Vagina (tissue), 2 donors: ENCODE measurements around the gene PTPRN2.

Experiments used
- CTCF ChIP-seq, 3 experiments: fragments of 450-650 bp in 2 of 3; fragments of 200-600 bp in 1 of 3; sonication (generic) in 1 of 3; IDR thresholded peaks; one replicate each; pipeline ENCODE4 v1.5.1; 2017 to 2019; ENCODE audit warnings: antibody characterized with exemption in 3 of 3, mild to moderate bottlenecking in 2 of 3, moderate library complexity in 2 of 3
- POLR2A ChIP-seq, 2 donors: fragments of 450-650 bp; IDR thresholded peaks; one replicate each; pipeline ENCODE4 v1.6.1; 2017; ENCODE audit warnings: antibody characterized with exemption in 2 of 2, mild to moderate bottlenecking in 2 of 2, moderate library complexity in 2 of 2
- POLR2AphosphoS5 ChIP-seq, 2 donors: sonication (generic); formaldehyde crosslinking; IDR thresholded peaks; one replicate each; pipeline ENCODE4 v1.9.0; 2017; ENCODE audit warnings: antibody characterized with exemption in 2 of 2, mild to moderate bottlenecking in 2 of 2, low read depth in 1 of 2; ENCODE audit not compliant: insufficient read depth in 1 of 2

DNA sequence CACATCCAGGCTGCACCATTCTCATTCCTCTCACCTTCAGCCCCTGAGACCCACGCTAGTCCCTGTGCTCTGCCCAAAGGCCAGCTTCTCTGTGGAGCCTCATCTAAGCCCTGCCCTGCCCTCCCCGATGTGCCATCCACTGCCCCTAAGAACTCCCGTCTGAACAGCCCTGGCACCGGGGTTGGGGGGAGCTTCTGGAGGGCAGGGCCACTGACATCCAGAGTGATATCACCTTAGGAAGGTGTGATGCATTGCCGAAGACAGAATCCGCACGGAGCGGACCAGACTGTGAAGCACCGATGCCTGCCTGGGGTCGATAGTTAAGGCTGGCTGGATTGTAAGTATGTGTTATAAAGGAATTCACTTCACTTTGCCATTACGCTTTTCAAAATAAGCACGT is 511.0 kb downstream of the PTPRN2 start:
- TF ChIP-seq CTCF (IDR thresholded peaks at IDR 0.05) (no peak), POLR2A (IDR thresholded peaks at IDR 0.05) (no peak), POLR2AphosphoS5 (IDR thresholded peaks at IDR 0.05; ENCODE audit: insufficient read depth in 1 of 2, low read depth in 1 of 2) (no peak)
